ENCODE results near the gene DCAF10.
"Not testable (repeated sequence)": the region's sequence is repeated elsewhere in the genome, so short reads cannot be mapped to it uniquely, and the experiment has no call there.

The DCAF10 gene, protein sequence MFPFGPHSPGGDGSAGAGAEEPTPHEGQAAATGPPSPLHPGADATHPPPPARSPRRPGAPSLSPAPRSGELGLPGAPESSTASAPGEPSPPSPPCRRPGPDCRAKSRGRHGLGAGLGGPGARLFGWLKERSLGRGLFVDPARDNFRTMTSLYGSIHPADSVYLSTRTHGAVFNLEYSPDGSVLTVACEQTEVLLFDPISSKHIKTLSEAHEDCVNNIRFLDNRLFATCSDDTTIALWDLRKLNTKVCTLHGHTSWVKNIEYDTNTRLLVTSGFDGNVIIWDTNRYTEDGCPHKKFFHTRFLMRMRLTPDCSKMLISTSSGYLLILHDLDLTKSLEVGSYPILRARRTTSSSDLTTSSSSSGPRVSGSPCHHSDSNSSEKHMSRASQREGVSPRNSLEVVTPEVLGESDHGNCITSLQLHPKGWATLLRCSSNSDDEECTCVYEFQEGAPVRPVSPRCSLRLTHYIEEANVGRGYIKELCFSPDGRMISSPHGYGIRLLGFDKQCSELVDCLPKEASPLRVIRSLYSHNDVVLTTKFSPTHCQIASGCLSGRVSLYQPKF

DNA sequence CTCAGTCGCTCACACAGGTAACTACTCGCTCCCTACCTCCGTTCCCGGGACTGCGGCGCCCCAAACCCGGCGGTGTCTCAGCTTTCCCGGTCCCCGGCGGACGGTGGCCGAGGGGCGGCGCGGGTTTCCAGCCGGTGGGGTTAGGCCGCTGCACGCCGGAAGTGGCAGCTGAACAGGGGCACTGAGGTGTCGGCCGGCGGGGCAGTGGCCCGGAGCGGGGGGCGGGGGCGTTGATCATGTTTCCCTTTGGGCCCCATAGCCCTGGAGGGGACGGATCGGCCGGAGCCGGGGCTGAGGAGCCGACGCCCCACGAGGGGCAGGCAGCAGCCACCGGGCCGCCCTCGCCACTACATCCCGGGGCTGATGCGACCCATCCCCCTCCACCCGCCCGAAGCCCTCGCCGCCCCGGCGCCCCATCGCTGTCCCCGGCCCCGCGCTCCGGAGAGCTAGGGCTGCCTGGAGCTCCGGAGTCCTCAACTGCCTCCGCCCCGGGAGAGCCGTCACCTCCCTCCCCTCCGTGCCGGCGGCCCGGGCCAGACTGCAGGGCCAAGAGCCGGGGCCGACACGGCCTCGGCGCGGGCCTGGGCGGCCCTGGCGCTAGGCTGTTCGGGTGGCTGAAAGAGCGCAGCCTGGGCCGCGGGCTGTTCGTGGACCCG, at the start of gene DCAF10:
DCAF10 (plus strand) TSS at position 167 of the 656 bp plus-strand sequence; CDS start at position 237, 70 bp downstream.
- DNase-seq (ENCODE audit: low spot score): peak; percentile 97

- DNase-seq (ENCODE audit: low spot score): no peak
Observed at GRCh38 chr9:37751186-37751585, 49.4 kb upstream of the DCAF10 start.

GRCh38 chr9:37751704-37752103, 48.9 kb upstream of the DCAF10 start:
- DNase-seq (ENCODE audit: low spot score): not testable (repeated sequence)

DNA sequence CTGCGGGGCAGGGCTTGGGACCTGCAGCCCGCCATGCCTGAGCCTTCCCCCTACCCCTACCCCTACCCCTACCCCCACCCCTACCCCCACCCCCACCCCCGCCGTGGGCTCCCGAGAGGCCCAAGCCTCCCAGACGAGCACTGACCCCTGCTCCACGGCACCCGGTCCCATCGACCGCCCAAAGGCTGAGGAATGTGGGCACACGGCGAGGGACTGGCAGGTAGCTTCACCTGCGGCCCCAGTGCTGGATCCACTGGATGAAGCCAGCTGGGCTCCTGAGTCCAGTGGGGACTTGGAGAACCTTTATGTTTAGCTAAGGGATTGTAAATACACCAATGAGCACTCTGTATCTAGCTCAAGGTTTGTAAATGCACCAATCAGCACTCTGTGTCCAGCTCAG, 48.5 kb upstream of the DCAF10 start:
- DNase-seq (ENCODE audit: low spot score): not testable (repeated sequence)

- no peak for DNase-seq (ENCODE audit: low spot score)
Observed at GRCh38 chr9:37752642-37753488, 47.7 kb upstream of the DCAF10 start.

GRCh38 chr9:37753489-37754190, 47.0 kb upstream of the DCAF10 start, which contains the start of gene TRMT10B:
Gene TRMT10B, plus strand, starts transcription at chr9:37753805. Its CDS starts 8,127 bp downstream, at chr9:37761932.
- DNase-seq (ENCODE audit: low spot score): peak; percentile 98

DNA sequence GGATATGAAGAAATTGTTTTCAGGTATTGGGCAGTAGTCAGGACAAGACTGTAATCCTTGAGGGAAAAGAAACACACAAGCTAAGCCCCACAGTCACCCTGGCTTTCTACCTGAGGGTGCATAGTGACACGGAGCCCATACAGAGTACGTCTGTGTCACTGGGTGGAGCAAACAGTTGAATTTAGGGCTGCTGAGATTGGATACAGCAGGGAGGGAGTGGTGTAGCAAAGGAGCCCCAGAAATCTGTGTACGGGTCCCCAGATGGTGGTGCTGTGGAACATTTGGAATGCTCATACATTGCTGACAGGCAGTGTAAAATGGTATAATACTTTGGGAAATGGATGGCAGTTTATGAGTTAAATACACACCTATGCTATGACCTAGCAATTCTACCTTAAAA, 41.9 kb upstream of the DCAF10 start:
- DNase-seq (ENCODE audit: low spot score): no peak

- no peak for DNase-seq (ENCODE audit: low spot score)
Observed at GRCh38 chr9:37760416-37761161, 40.0 kb upstream of the DCAF10 start.

- DNase-seq (ENCODE audit: low spot score): no peak
Observed at GRCh38 chr9:37761511-37761910, 39.1 kb upstream of the DCAF10 start.

GRCh38 chr9:37765263-37765662, 35.3 kb upstream of the DCAF10 start:
- not testable (repeated sequence) for DNase-seq (ENCODE audit: low spot score)

DNA sequence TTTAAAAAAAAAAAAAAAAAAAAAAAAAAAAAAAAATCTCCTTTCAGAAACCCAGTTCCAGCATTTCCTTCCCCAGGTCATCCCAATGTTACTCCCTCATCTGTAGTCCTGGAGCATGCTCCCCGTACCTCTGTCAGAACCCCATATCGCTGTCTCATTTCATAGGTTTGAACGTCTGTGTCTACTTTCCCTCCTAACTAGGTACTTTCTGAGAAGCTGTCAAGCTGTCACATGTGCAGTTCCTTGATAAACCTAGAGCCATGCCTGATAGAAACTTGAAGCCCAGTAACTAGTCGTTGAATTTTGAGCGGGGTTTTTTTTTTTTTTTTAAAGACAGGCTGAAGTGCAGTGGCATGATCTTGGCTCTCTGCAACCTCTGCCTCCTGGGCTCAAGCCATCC, 31.3 kb upstream of the DCAF10 start:
- DNase-seq (ENCODE audit: low spot score): no peak

DNA sequence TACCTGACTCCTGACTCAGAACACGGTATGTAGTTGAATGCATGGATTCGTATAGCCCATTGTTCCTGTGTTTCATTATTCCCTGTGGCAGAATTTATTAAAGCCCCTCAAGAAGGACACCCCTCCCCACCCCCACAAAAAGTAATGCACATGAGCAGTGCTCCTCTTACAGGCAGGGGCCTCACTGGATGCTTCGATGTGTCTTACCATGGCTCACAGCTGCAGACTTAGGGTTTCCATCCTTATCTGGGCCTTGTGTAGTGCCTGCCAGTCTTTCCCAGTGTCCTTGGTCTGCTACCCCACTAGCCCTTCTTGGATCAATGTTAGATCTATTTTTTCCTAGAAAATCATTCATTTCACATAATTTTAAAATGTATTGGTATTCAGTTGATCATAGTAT, 30.6 kb upstream of the DCAF10 start:
- no peak for DNase-seq (ENCODE audit: low spot score)

GRCh38 chr9:37775216-37775919, 25.2 kb upstream of the DCAF10 start:
- no peak for DNase-seq (ENCODE audit: low spot score)

GRCh38 chr9:37776328-37776727, 24.3 kb upstream of the DCAF10 start:
- DNase-seq (ENCODE audit: low spot score): no peak

GRCh38 chr9:37778534-37778933, 22.1 kb upstream of the DCAF10 start:
- DNase-seq (ENCODE audit: low spot score): no peak

- no peak for DNase-seq (ENCODE audit: low spot score)
Observed at GRCh38 chr9:37784291-37784615, 16.3 kb upstream of the DCAF10 start.

DNA sequence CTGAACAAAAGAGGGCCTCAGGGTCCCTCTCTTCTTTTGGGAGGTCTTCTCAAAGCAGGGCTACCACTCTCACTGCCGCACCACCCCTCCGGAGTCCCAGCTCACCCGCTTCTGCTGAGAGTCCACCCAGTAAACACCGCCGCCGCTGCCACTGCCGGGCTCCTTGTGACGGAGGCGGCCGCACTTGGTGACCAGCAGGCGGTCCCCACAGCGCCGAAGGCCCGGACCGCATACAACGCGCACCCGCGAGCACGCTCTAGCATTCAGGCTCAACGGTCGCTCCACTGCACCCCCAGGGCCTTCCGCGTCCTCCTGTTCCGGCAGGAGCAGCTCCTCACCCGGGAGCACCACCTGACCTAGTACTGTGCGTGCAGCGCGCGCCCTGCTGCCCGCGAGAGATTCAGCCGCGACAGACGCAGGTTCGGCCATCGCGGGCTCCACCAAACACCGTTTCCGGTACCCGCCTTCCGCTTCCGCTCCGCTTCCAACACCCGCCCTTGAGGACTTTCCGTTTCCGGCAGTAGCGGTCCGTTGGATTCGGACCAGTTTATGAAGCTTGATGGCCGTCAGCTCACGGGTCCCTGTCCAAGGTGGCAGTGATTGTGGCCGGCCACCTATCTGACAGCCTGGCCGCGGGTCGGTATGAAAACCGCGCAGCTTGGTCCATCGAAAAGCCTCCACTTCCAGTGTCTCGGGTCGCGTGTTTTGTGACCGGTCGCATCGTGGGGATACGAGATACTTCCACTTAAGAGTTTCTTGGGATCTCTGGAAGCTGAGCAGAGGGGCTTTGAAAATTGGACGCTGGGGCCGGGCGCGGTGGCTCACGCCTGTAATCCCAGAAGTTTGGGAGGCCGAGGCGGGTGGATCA, 15.7 kb upstream of the DCAF10 start, which contains the start of gene EXOSC3:
EXOSC3 (minus strand) TSS at position 449 of the 868 bp plus-strand sequence; CDS start at position 429, 20 bp downstream.
- peak; percentile 98 for DNase-seq (ENCODE audit: low spot score)

DNA sequence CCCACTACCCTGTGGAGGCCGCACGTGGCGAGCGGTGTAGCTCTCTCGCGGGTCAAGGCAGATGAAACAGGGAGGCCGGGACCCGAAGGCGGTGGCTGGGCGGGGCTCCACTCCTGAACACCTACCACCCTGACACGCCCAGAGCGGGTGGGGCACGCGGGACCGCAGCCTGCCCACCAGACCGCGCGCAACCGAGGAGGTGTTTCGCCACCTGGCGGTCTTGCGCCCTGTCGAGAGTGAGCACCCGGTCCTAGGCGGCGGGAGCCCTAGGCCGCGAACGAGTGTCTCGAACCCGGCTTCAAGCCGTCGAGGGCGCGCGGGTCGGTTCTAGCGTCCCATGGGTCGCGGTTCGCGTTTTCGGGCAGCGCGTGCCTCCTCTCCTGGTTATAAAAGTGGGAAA, 13.5 kb upstream of the DCAF10 start:
- no peak for DNase-seq (ENCODE audit: low spot score)

DNA sequence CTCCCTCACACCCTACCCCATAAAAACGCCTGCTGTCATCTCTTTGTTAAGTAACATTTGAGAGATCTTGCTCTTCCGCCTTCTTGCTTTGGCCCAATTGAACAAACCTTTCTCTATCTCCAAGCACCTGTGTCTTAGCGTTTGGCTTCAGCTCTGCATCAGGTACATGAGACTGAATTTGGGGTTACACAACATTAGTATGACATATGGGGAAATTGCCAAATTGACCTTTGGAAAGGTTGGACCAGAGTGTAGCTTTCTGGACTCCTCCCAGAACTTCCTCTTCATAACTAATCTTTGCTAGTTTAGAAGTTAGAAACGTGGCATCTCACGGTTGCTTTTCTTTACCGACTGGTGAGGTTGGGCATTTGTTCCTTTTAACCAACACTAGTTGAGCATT, 12.3 kb upstream of the DCAF10 start:
- DNase-seq (ENCODE audit: low spot score): no peak

All from HuH-7 (cell line).